Hepatocyte (in vitro differentiated cells): ENCODE data around the gene GATA2.
A peak's percentile ranks its signal among the peaks of the same experiment; 100 is the strongest.

Experiments
- EZH2 ChIP-seq: fragments of 200-600 bp; sonication (generic); IDR thresholded peaks from 2 replicates; pipeline ENCODE4 v1.6.1; 2016; ENCODE audit warnings: antibody characterized with exemption, mild to moderate bottlenecking, borderline replicate concordance
- EZH2phosphoT487 ChIP-seq: fragments of 200-600 bp; sonication (generic); IDR thresholded peaks from one replicate; pipeline ENCODE4 v1.6.1; 2018; ENCODE audit warnings: antibody characterized with exemption, mild to moderate bottlenecking, low read depth, moderate library complexity; ENCODE audit not compliant: unreplicated experiment, severe bottlenecking
- TF ChIP-seq, protein P1 (sequence below): fragments of 200-600 bp; sonication (generic); IDR thresholded peaks from 2 replicates; pipeline ENCODE4 v1.5.1; 2016; ENCODE audit warnings: antibody characterized with exemption, mild to moderate bottlenecking; ENCODE audit not compliant: poor library complexity

DNA sequence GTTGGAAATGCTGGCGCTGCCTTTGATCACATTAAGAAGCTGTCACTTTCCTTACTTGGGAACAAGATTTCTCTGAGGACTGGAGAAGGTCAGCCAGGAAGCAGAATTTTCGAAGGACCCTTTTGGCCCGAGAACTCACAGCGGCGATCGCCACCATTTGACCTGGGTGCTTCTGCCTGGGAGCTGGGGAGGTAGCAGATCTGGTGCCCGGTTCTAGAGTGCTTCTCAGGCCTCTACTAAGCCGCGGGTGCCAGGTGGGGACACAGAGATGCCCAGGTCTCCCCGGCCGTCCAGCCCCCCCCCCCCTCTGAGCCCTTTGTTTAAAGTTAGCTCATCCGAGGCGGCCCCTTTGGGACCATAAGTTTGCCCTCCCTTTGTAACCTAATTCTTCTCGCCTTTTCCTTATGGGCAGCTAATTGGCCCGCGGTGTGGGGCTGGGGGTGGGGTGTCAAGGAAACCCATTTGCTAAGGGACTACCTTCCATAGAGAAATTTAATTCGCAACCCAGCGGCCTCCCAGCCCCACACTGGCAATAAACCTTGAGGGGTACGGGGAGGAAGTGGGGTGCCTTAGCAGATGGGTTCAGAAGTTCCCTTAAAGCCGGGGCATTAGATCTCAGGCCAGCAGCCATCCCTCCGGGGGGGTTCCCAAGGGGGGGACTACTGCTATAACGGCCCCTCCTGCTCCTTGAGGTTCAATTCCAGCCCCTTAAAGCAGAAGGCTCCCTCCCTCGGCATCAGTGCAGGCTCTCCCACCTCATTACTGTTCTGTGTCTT is 1.9 kb downstream of the GATA2 start:
- TF ChIP-seq EZH2 (no peak), EZH2phosphoT487 (peak; percentile 21)
- TF ChIP-seq, protein P1, sequence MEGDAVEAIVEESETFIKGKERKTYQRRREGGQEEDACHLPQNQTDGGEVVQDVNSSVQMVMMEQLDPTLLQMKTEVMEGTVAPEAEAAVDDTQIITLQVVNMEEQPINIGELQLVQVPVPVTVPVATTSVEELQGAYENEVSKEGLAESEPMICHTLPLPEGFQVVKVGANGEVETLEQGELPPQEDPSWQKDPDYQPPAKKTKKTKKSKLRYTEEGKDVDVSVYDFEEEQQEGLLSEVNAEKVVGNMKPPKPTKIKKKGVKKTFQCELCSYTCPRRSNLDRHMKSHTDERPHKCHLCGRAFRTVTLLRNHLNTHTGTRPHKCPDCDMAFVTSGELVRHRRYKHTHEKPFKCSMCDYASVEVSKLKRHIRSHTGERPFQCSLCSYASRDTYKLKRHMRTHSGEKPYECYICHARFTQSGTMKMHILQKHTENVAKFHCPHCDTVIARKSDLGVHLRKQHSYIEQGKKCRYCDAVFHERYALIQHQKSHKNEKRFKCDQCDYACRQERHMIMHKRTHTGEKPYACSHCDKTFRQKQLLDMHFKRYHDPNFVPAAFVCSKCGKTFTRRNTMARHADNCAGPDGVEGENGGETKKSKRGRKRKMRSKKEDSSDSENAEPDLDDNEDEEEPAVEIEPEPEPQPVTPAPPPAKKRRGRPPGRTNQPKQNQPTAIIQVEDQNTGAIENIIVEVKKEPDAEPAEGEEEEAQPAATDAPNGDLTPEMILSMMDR = no peak
